ENCODE results near the gene CCDC63.

Gene CCDC63

DNA sequence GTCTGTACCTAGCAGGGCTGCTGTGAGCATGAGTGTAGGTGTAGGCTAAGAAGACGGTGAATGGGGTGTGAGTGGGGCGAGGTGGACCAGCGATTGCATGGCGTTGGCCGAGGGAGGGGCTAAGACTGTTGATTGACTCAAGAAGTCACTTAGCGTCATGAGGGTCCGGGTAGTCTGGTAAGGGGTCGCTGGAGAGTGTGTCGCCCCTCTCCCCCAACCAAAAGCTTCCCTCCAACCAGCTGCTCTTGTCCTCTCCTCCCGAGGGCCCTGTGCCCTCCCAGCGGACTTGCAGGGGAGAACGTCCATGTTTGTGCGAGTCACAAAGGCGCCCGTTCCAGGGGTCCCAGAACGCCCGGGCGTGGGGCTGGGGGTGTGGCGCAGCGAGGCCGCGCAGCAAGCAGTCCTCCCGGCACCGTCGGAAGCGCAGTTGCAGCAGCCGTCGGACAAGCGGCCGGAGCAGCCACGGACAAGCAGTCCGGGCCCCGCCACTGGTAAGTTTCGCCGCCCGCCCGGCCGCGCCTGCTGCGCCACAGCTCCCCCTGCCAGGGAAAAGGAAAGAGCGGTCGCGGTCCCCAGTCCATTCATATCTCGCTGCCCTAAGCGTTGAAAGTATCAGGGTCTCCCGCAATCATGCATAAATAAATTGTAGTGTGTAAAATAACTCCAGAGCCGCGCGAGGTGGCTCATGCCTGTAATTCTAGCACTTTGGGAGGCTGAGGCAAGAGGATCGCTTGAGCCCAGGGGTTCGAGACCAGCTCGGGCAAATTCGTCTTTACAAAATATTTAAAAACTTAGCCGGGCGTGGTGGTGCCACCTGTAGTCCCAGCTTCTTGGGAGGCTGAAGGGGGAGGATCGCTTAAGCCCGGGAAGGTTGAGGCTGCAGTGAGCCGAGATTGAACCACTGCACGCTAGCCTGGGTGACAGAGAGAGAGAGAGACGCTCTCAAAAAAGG is at the start of gene CCDC63:
CCDC63 (plus strand) TSS at position 373 of the 952 bp plus-strand sequence. CDS start 5,968 bp downstream, outside the sequence.
- peak in 1 of 4 experiments; percentile 14 for DNase-seq (ENCODE audit: low read depth in 4 of 4, low spot score in 1 of 4)

DNA sequence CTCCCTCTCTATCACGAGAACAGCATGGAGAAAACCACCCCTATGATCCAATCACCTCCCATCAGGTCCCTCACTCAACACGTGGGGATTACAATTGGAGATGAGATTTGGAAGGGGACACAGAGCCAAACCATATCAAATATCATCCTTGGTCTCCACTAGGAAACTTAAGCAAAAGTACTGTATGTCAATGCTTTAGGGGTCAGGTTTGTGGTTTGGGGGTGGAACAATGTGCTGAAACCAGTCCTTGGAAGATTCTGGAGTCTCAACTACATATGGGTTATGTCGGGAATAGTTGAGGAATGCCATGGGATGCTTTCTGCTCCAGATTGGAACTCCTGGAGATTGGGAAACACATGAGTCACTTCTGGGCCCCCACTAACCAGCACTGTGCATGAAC is 48.3 kb upstream of the CCDC63 start:
- DNase-seq (ENCODE audit: low read depth in 4 of 4, low spot score in 1 of 4) = no peak

DNA sequence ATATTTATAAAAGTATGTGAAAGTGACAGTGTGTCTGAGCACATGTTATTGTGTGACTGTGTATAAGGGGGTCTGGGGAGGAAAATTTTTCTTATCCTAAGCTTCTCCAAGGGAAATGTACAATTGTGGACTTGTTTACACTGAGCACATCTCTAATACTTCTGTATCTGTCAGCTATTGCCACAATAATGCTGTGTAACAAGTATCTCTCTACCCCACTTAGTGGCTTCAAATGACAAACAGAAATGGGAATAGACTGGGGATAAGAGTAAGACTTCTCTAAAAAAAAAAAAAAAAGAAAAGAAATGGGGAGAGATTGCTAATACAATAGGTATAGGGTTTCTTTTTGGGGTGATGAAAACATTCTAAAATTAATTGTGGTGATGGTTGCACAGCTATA is 44.3 kb upstream of the CCDC63 start:
- DNase-seq (ENCODE audit: low read depth in 4 of 4, low spot score in 1 of 4) = no peak

DNA sequence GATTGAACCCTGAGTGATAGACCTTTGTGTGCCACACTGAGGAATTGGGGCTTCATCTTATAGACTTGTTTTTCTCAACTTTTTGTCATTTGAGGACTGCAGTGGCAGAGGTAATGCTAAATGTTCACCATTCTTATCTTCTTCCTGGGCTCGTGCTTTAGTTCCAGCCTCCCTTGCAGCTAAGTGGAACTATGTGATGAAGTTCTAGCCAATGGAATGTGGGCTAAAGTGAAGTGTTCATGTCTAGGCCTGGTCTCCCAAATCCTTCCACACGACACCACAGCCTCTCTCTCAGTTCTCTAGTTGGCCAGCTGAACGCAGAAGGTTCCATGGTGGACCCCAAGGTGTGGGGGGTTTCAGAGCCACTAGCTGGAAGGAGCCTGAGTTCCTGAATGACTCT is 42.4 kb upstream of the CCDC63 start:
- DNase-seq (ENCODE audit: low read depth in 4 of 4, low spot score in 1 of 4) = no peak

DNA sequence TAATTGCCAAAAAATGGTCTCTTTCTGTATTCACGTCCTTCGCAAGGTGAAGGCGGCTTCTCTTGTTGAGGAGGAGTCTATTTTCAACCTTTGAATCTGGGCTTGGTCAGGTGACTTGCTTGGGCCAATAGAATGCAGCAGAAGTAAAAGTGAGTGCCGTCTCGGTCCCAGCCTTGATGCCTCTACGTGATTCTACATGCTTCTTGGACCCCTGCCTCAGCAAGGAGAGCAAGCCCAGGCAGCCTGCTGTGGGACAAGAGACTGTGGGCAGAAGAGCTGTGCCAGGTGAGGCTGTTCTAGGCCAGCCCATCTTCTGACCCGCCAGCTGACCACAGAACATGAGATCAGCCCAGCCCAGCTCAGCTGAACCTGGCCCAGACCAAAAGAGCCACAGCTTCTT is 39.1 kb upstream of the CCDC63 start:
- no peak for DNase-seq (ENCODE audit: low read depth in 4 of 4, low spot score in 1 of 4)

DNA sequence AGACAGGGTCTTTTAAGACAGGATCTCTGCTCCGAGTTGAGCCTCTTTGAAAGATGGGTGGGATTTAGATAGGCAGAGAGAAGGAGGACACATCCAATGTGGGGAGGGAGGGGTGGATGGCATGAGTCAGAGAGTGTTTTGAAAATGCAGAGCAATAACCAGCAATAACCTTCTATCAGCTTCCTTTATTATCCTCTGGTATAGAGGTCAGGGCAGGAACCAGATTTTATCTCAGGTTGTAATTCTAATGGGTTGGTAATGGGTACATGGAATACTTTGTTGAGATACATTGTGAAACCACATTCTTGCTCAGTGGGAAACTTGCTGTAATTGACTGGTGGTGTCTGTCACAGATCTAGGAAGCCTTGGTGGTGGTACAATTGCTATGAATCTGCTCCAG is 37.6 kb upstream of the CCDC63 start:
- no peak for DNase-seq (ENCODE audit: low read depth in 4 of 4, low spot score in 1 of 4)

DNA sequence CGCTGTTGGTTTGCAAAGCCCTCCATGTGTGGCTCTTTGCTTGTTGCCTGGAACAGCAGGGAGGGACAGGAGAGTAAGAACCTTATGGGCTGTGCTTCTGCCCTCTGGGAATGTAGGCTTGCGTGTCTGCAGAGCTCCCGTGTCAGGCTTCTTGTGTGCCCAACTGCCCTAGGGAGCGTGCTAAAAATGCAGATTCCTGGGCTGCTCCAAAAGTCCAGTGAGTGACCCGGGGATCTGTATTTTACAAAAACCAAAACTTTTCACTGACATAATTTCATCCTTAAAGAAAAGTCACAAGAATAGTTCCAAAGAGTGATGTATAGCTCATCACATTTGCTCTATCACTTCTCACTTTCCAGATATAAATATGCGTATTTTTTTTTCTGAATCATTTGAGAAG is 34.8 kb upstream of the CCDC63 start:
- DNase-seq (ENCODE audit: low read depth in 4 of 4, low spot score in 1 of 4) = no peak

DNA sequence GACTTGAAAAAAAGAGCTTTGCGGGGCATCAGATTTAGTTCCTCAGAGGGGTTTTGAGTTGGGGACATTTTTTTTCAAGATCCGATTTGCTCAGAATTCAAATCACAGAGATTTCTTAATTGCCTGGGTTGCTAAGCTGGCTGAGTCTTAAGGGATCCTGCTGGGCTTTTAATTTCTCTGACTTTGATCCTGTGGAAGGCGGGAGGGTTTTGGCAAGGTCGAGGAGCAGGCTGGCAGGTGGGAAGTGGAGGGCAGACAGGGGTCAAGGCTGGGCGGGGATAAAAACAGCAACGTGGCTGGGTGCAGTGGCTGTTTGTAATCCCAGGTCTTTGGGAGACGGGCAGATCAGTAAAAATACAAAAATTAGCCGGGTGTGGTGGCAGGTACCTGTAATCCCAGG is 33.5 kb upstream of the CCDC63 start:
- DNase-seq (ENCODE audit: low read depth in 4 of 4, low spot score in 1 of 4) = no peak

DNA sequence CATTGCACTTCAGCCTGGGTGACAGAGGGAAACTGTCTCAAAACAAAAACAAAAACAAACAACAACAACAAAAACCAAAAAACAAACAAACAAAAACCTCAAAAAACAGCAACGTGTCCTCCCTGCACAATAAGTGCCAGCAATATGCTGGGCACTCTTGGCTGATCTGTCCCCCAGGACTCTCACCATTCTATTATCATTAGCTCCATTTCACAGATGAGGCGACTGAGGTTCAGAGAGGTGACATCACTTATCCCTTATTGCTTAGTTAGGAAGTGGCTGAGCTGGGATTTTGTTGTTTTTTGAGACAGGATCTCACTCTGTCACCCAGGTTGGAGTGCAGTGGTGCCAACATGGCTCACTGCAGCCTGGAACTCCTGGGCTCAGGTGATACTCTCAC is 33.0 kb upstream of the CCDC63 start:
- no peak for DNase-seq (ENCODE audit: low read depth in 4 of 4, low spot score in 1 of 4)

DNA sequence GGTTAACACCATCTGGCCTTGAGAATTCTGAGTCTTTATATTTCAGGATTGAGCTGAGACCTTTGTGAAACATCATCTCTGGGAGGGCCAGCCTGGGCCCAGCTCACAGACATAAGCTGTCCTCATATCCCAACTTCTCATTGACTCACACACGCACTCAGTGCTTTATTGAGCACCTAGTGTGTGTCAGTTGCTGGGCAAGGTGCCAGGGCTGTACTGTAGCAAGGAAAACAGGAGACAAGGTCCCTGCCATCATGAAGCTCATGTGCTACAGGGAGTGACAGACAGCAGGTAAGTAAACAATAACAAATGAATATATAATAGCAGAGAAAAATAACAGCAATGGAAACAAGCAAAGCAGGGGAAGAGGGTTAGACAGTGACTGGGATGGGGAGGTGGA is 30.5 kb upstream of the CCDC63 start:
- no peak for DNase-seq (ENCODE audit: low read depth in 4 of 4, low spot score in 1 of 4)

DNA sequence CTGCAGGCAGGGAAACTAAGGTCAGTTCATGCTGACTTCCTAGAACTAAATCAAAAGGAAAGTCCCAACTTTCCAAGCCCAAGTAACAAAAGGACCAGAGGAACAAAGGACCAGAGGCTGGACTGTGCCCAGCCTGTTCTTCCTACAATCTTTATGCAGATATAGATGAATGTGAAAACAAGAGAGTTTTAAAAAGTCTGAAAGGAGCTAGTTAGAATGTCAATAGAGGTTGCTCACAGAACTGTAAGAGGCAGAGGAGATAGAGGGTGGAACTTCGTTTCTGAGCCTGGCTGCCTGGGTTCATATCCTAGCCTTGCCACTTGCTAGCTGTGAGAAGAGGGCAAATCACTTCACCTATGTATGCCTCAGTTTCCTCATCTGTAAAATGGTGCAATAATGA is 30.0 kb upstream of the CCDC63 start:
- DNase-seq (ENCODE audit: low read depth in 4 of 4, low spot score in 1 of 4) = no peak

DNA sequence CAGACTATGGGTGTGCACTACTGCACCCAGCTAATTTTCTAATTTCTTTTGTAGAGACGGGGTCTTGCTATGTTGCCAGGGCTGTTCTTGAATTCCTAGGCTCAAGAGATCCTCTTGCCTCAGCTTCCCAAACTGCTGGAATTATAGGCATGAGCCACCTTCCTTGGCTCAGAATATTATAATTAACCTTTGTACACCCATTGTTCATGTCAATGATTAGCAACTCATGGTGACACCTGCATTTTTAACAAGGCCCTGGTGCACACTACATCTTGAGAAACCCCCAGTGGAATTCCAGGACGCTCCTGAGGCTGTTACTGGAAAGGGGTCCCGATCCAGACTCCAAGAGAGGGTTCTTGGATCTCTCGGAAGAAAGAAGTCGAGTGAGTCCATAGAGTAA is 28.3 kb upstream of the CCDC63 start:
- no peak for DNase-seq (ENCODE audit: low read depth in 4 of 4, low spot score in 1 of 4)

DNA sequence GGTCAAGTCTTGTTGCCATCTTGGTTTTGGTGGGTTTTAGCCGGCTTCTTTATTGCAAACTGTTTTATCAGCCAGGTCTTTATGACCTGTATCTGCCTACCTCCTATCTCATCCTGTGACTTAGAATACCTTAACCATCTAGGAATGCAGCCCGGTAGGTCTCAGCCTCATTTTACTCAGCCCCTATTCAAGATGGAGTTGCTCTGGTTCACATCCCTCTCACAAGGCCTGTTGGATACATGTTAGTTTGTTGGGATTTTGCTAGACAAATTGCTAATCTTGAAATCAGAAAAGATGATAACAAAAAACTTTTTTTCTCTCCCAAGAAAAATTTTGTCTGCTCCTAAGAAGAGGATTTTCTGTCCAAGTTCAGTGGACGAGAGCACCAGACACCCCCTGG is 27.6 kb upstream of the CCDC63 start:
- no peak for DNase-seq (ENCODE audit: low read depth in 4 of 4, low spot score in 1 of 4)

DNA sequence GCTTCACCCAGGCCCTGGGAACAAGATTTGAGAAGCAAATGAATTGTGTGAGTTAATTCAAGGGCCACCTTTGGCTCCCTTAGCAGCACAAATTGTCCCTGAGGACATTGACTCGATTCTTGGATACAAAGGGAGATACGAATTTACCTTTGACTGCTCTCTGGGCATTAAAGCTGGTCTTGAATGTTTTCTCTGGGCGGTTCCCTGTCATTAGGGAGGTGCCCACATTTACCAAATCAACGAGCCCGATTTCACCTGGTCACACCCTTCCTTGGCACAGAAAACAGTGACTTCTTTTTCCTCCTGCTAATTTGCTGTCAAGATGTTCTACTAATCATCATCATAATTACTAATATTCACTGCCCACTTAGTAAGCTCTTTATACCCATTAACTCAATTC is 27.1 kb upstream of the CCDC63 start:
- DNase-seq (ENCODE audit: low read depth in 4 of 4, low spot score in 1 of 4) = no peak

DNA sequence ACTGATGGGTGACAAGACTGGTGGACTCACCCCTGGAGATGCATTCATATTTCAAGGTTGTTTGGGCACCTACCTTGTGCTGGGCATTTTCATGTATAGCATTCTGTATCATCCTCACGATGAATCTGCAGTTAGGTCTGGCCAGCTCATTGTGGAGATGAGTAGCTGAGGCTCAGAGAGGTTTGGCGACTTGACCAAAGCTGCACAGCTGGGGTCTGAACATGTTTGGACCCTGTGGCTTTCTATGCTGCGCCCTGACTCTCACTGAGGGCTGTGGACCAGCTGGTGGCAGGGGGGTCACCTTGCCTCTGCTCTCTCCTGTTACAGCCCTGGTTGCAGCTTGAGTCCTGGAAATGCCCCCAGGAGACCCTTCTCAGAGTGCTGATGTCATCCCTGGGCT is 24.9 kb upstream of the CCDC63 start:
- DNase-seq (ENCODE audit: low read depth in 4 of 4, low spot score in 1 of 4) = no peak

DNA sequence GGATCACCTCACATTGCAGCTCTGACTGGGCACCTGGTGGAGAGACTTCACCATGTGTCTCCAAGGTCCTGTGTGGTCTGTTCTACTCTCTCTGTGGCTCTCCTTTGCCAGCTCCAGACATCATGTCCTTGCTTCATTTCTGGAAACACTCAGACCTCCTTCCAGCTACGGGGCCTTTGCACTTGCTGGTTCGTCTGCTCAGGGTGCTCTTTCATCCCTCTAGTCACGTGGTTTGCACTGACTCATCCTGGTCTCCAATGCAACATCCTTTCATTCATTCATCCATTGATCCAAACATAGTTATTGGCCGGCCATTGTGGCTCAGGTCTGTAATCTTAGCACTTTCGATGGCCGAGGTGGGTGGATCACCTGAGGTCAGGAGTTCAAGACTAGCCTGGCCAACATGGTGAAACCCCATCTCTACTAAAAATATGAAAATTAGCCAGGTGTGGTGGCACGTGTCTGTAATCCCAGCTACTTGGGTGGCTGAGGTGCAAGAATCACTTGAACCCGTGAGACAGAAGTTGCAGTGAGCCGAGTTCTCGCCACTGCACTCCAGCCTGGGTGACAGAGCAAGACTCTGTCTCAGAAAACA is 23.9 kb upstream of the CCDC63 start:
- DNase-seq (ENCODE audit: low read depth in 4 of 4, low spot score in 1 of 4) = no peak

DNA sequence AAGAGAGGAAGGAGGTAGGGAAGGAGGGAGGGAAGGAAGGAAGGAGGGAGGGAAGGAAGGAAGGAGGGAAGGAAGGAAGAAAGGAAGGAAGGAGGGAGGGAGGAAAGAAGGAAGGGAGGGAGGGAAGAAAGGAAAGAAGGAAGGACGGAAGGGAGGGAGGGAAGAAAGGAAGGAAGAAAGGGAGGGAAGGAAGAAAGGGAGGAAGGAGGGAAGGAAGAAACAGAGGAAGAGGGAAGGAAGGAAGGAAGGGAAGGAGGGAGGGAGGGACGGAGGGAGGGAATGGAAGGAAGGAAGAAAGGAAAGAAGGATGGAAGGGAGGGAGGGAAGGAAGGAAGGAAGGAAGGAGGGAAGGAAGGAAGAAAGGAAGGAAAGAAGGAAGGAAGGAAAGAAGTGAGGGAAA is 22.4 kb upstream of the CCDC63 start:
- DNase-seq (ENCODE audit: low read depth in 4 of 4, low spot score in 1 of 4) = no peak

DNA sequence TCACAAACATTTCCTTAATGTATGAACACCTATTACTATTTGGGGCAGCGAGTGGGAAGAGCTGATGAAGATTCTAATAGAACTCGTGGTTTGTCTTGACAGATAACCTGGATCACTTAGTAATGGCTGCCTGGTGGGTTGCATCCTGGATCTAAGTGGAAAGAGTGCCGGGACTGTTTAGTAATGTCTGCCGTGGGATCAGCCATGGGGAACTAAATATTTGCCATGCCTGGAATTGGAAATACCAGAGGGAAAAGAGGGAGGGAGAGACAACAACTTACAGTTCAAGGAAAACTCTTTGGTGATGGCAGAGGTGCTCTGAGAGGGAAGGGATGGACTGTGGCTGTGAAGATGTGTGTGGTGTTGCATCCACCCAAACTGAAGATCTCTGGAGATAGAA is 21.3 kb upstream of the CCDC63 start:
- no peak for DNase-seq (ENCODE audit: low read depth in 4 of 4, low spot score in 1 of 4)

DNA sequence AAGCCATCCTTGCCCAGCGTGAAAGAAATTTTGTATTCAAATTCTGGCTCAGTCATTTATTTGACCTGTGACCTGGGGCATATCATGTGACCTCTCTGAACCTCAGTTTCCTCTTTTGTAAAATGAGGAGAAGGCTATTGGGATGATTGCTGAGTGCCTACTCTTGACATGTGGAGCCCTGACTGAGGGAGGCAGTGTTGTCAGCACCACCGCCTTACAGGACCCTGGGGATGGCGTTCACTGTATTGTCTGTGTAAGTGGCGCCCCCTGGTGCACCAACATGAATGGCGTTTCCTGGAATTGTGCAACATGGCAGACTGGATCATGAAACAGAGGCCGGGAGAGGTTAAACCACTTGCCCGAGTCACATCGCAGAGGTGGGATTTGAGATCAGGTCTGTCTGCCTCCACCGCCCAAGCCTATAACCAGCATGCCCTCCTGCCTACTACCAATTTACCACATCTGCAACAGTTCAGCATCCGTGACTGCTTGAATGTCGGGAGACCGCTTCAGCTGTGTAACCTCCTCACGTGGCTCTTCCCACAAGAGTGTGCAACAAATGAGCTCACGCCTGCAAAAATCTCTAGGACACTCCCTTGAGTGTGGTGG is 20.1 kb upstream of the CCDC63 start:
- peak; percentile 76 to 84 (median 80) for DNase-seq (ENCODE audit: low read depth in 4 of 4, low spot score in 1 of 4)

DNA sequence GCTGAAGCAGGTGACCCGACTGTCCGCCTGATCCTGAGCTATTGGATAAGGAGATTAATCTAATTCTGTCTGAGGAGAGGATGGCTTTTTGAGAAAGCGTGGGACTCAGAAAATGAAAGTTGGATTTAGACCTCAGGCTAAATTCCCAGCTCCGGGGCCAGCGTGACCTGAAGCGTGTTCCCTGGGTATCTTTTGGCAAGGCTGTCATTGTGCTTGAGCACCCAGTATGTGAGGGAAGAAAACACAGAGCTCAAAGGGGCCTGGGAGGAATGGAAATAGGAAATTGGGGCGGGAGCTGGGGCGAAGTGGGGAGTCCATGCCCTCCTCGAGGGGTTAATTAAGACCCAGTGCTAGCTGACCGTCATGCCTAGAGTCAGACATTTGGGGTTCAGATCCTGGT is 17.5 kb upstream of the CCDC63 start:
- DNase-seq (ENCODE audit: low read depth in 4 of 4, low spot score in 1 of 4) = no peak

DNA sequence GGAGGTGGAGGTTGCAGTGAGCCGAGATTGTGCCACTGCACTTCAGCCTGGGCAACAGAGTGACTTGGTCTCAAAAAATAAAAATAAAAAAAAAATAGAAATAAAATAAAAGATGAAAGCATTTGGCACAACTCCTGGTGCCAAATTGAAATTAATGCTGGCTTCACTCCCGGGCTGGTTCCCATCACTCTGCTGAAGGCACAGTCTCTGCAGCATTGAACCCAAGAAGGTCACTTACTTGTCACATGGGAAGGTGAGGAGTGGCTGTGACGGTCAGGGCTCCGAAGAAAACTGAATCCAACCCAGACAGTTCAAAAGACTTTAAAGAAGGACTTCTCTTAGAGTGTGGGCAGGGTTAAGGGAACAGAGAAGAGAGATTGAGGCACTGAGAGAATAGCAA is 10.5 kb upstream of the CCDC63 start:
- DNase-seq (ENCODE audit: low read depth in 4 of 4, low spot score in 1 of 4) = no peak

DNA sequence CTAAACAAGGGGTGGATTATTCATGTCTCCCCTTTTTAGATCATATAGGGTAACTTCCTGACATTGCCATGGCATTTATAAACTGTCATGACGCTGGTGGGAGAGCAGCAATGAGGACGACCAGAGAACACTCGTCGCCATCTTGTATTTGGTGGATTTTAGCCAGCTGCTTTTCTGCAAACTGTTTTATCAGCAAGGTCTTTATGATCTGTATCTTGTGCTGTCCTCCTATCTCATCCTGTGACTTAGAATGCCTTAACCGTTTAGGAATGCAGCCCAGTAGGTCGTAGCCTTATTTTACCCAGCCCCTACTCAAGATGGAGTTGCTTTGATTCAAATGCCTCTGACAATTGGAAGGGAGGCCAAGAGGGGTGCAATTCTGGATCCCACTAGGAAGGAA is 5.8 kb upstream of the CCDC63 start:
- no peak for DNase-seq (ENCODE audit: low read depth in 4 of 4, low spot score in 1 of 4)

Data from stimulated activated CD4-positive, alpha-beta T cell treated with anti-CD3 and anti-CD28 coated beads, Interleukin-1b, Interleukin-23, amount 100 ng/mL, for 24 hours (primary cell).